ENCODE data around the gene PPP1R16B. TPM values are rescaled to one million over a fixed set of nuclear protein-coding genes. Genes with fewer than 3 reads are reported as not detected.

PPP1R16B gene
- total RNA-seq, 2 experiments from 2014 or later, result 87.6 to 91.1 TPM

GRCh38 chr20:38919683-38920082, 114.2 kb downstream of the PPP1R16B start:
- no peak overlapping the region for H3K27ac ChIP-seq (ENCODE audit: low read depth in 1 of 2, low read length in 2 of 2)
- no peaks in the 10 kb centered on the region for H3K9me3 ChIP-seq (ENCODE audit: control insufficient read depth in 1 of 2, insufficient read depth in 1 of 2, low read length in 2 of 2)
- H3K4me1 ChIP-seq (ENCODE audit: insufficient read depth, low read length), result no peaks in the 10 kb centered on the region
- ATAC-seq (ENCODE audit: poor library complexity) (no peak), DNase-seq (no peak)
- no peaks in the 10 kb centered on the region for H3K9me3 Mint-ChIP-seq
- no peaks in the 10 kb centered on the region for H3K27me3 ChIP-seq (ENCODE audit: control insufficient read depth in 1 of 2, insufficient read depth in 2 of 2, low read length in 2 of 2)
- TF ChIP-seq CTCF (IDR thresholded peaks at IDR 0.05), result no peak
- H3K4me3 Mint-ChIP-seq, result no peak overlapping the region
- ChIA-PET CTCF (no interaction called here), POLR2A (no interaction called here)
- H3K4me1 Mint-ChIP-seq (ENCODE audit: low read depth), result no peaks in the 10 kb centered on the region
- H3K27ac Mint-ChIP-seq, result no peak overlapping the region
- peaks cover 61% of the 10 kb centered on the region for H3K36me3 Mint-ChIP-seq (ENCODE audit: low read depth)
- intact Hi-C loops (cut with DNase I, micrococcal nuclease), result no loop called here
- H3K27me3 Mint-ChIP-seq, result no peaks in the 10 kb centered on the region
- H3K36me3 ChIP-seq (ENCODE audit: insufficient read depth, low read length), result peaks cover 56% of the 10 kb centered on the region
- no peak overlapping the region for H3K4me3 ChIP-seq (ENCODE audit: low read length)

- H3K27me3 ChIP-seq (ENCODE audit: control insufficient read depth in 1 of 2, insufficient read depth in 2 of 2, low read length in 2 of 2), result no peaks in the 10 kb centered on the region
- intact Hi-C loops (cut with DNase I, micrococcal nuclease), result no loop called here
- no peak overlapping the region for H3K4me3 ChIP-seq (ENCODE audit: low read length)
- peaks cover 49% of the 10 kb centered on the region for H3K36me3 ChIP-seq (ENCODE audit: insufficient read depth, low read length)
- no peaks in the 10 kb centered on the region for H3K27me3 Mint-ChIP-seq
- ChIA-PET POLR2A (no interaction called here), CTCF (no interaction called here)
- peaks cover 53% of the 10 kb centered on the region for H3K36me3 Mint-ChIP-seq (ENCODE audit: low read depth)
- H3K9me3 Mint-ChIP-seq, result no peaks in the 10 kb centered on the region
- no peak overlapping the region for H3K4me3 Mint-ChIP-seq
- peaks cover 5% of the 10 kb centered on the region for H3K4me1 Mint-ChIP-seq (ENCODE audit: low read depth)
- no peak for TF ChIP-seq CTCF (IDR thresholded peaks at IDR 0.05)
- no peak for DNase-seq
- no peak overlapping the region for H3K27ac Mint-ChIP-seq
- H3K9me3 ChIP-seq (ENCODE audit: control insufficient read depth in 1 of 2, insufficient read depth in 1 of 2, low read length in 2 of 2), result no peaks in the 10 kb centered on the region
- ATAC-seq (ENCODE audit: poor library complexity), result no peak
- no peaks in the 10 kb centered on the region for H3K4me1 ChIP-seq (ENCODE audit: insufficient read depth, low read length)
- H3K27ac ChIP-seq (ENCODE audit: low read depth in 1 of 2, low read length in 2 of 2), result no peak overlapping the region
Observed at GRCh38 chr20:38920411-38920810, 114.9 kb downstream of the PPP1R16B start.

DNA sequence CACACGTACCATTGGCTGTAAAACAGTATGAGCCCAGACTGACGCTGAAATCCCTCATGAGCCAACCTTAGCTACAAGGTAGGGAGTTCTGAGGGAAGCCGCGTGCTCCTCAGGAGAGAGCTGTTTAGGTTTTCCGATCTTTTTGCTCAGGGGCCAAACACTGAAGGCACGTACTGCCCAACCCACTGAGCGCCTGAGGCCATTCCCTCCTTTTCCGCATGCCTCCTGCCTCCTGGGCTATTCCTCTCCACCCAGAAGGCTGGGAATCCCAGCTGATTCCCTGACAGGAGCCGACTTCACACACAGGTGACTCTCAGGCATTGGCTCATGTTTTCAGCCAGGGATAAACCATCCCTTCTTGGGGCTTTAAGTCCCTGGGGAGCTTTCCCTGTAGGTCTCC, 115.4 kb downstream of the PPP1R16B start:
- H3K4me1 Mint-ChIP-seq (ENCODE audit: low read depth), result peaks cover 8% of the 10 kb centered on the region
- H3K9me3 ChIP-seq (ENCODE audit: control insufficient read depth in 1 of 2, insufficient read depth in 1 of 2, low read length in 2 of 2), result no peaks in the 10 kb centered on the region
- POLR2A ChIA-PET, result interaction anchor here (2.4 kb wide), 1 partner anchor 41 kb away, joined by 9 read pairs; the partner anchor contains the start of gene DHX35
- no peak overlapping the region for H3K4me3 Mint-ChIP-seq
- CTCF ChIA-PET, result no interaction called here
- H3K27ac ChIP-seq (ENCODE audit: low read depth in 1 of 2, low read length in 2 of 2), result no peak overlapping the region
- no peaks in the 10 kb centered on the region for H3K9me3 Mint-ChIP-seq
- H3K36me3 Mint-ChIP-seq (ENCODE audit: low read depth), result peaks cover 53% of the 10 kb centered on the region
- no peak overlapping the region for H3K27ac Mint-ChIP-seq
- no peaks in the 10 kb centered on the region for H3K27me3 Mint-ChIP-seq
- DNase-seq (no peak), ATAC-seq (ENCODE audit: poor library complexity) (no peak)
- H3K4me3 ChIP-seq (ENCODE audit: low read length), result no peak overlapping the region
- no peak for TF ChIP-seq CTCF (IDR thresholded peaks at IDR 0.05)
- peaks cover 3% of the 10 kb centered on the region for H3K4me1 ChIP-seq (ENCODE audit: insufficient read depth, low read length)
- intact Hi-C loops (cut with DNase I, micrococcal nuclease), result no loop called here
- H3K27me3 ChIP-seq (ENCODE audit: control insufficient read depth in 1 of 2, insufficient read depth in 2 of 2, low read length in 2 of 2), result no peaks in the 10 kb centered on the region
- peaks cover 45% of the 10 kb centered on the region for H3K36me3 ChIP-seq (ENCODE audit: insufficient read depth, low read length)

Measured in CD4-positive, alpha-beta T cell (primary cell).